ENCODE results near the gene SUGP1. TPM values are rescaled to one million over a fixed set of nuclear protein-coding genes. Genes with fewer than 3 reads are reported as not detected.

The SUGP1 gene
- polyA plus RNA-seq, 3 donors = 17.4 to 38.8 (median 18.1) TPM

DNA sequence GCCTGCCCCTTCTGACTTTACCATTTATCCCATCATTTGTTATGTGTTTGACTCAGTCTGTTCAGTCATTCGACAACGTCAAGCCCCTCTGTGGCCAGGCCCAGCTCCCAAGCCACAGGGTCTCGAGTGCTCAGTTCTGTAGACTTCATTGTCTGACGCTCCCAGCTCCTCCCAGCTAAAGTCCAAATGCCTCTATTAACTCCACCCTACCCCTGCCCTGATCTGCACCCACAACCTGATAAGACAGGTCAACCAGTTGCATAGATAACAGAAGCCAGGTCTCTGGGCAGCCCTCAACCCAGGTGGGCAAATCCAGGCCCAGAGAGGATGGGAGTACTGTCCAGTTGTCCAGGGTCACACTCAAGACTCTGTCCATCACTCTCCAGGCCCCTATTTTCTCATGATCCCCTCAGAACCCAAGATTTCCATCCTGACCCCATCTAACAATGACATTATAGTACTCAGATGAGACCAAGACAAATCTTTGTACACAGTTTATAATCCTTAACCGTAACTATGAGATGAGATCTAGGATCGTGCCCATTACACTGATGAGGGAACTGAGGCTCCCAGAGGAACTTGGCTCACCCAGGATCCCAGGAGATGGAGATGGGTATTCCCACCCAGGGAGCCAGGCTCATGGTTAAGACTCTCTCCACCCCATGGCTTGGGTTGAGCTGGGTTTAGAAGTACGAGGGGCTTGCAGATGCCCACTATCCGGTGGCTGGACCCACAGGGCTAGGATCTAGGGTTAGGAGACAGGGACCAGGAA, 48.3 kb downstream of the SUGP1 start:
- no peaks in the 10 kb centered on the region for H3K4me1 ChIP-seq (ENCODE audit: control insufficient read depth in 1 of 2, insufficient read depth in 2 of 2, low read length in 2 of 2)
- H3K36me3 Mint-ChIP-seq = peaks cover 21 to 28% of the 10 kb centered on the region in 2 donors
- H3K4me1 Mint-ChIP-seq = peaks cover 5% of the 10 kb centered on the region
- WGBS (ENCODE audit: insufficient coverage) = 94% methylated on average over 5 of the region's 8 CpGs
- H3K27me3 ChIP-seq (ENCODE audit: control insufficient read depth in 2 of 2, insufficient read depth in 2 of 2, low read length in 2 of 2) = peaks cover 6 to 20% of the 10 kb centered on the region in 2 donors
- no peak for TF ChIP-seq CTCF (IDR thresholded peaks at IDR 0.05)
- H3K9me3 ChIP-seq (replicated peaks in 1 of 2; ENCODE audit: control insufficient read depth in 1 of 2, insufficient read depth in 1 of 2, low read length in 2 of 2) = no peaks in the 10 kb centered on the region
- DNase-seq = no peak
- H3K27me3 Mint-ChIP-seq (ENCODE audit: low read depth in 3 of 3) = peaks cover 29 to 43% (median 35%) of the 10 kb centered on the region in 3 donors
- H3K27ac Mint-ChIP-seq = peak overlapping the region in 1 of 7 donors; percentile 6
- H2AFZ ChIP-seq (ENCODE audit: insufficient read depth, low read depth, low read length, poor library complexity, severe bottlenecking) = no peak overlapping the region
- H3K79me2 ChIP-seq (ENCODE audit: insufficient read depth, low read length) = no peaks in the 10 kb centered on the region
- peak overlapping the region in 1 of 2 donors; percentile 62 for H3K4me3 Mint-ChIP-seq
- intact Hi-C loops (cut with micrococcal nuclease) = no loop called here
- H3K4me2 ChIP-seq (replicated peaks; ENCODE audit: extremely low read depth, low read length, poor library complexity, severe bottlenecking) = no peak overlapping the region
- no peak overlapping the region for H3K9ac ChIP-seq (ENCODE audit: insufficient read depth, low read length, poor library complexity, severe bottlenecking)
- peaks cover 0 to 10% (median 2%) of the 10 kb centered on the region in 7 donors for H3K9me3 Mint-ChIP-seq
- peaks cover 16 to 22% of the 10 kb centered on the region in 2 donors for H3K36me3 ChIP-seq (replicated peaks in 1 of 2; ENCODE audit: control insufficient read depth in 1 of 2, insufficient read depth in 2 of 2, low read length in 2 of 2)
- no peak overlapping the region for H3K4me3 ChIP-seq (replicated peaks in 1 of 3; ENCODE audit: low read depth in 2 of 3, low read length in 3 of 3)
- H4K20me1 ChIP-seq (ENCODE audit: insufficient read depth, low read length) = no peaks in the 10 kb centered on the region
- no peak overlapping the region for H3K27ac ChIP-seq (ENCODE audit: low read depth in 1 of 2, low read length in 2 of 2)

DNA sequence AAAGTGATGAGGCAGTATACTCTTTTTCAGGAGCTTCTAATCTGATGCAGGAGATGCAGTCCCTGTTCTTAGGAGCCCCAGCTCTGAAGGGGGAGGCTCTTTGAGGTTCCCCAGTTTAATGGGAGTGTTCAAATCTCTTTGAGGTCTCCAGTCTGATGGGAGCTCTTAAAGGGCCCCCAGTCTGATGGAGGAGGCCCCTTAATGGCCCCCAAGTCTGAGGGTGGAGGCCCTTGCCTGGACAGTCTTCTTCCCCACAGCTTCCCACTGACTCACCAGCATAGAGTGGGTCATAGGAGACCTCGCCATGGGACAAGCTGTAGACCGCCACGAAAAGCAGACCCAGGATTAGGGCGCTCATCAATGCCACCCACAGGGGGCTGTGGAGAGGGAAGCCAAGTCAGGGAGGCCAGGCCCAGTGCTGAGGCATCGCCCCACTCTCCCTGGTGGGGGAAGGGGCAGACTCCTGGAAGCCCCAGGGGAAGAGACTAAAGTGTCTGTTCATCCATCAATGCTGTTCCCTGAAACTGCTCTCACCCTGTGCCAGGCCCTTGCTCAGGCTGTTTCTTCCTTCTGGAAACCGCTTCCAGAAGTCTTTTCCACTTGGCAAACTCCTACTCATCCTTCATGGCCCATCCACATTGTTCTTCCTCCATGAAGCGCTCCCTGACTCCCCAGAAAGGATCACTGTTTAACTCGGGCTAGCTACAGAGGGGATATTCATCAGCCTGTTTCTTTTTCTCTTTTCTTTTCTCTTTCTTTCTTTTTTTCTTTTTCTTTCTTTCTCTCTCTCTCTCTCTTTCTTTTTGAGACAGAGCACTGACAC, 49.3 kb downstream of the SUGP1 start:
- Histone ChIP-seq H3K9ac (ENCODE audit: insufficient read depth, low read length, poor library complexity, severe bottlenecking) (no peak overlapping the region), H4K20me1 (ENCODE audit: insufficient read depth, low read length) (no peaks in the 10 kb centered on the region), H3K27ac (ENCODE audit: low read depth in 1 of 2, low read length in 2 of 2) (no peak overlapping the region), H3K79me2 (ENCODE audit: insufficient read depth, low read length) (no peaks in the 10 kb centered on the region), H3K4me1 (ENCODE audit: control insufficient read depth in 1 of 2, insufficient read depth in 2 of 2, low read length in 2 of 2) (no peaks in the 10 kb centered on the region), H3K4me2 (replicated peaks; ENCODE audit: extremely low read depth, low read length, poor library complexity, severe bottlenecking) (no peak overlapping the region), H3K9me3 (replicated peaks in 1 of 2; ENCODE audit: control insufficient read depth in 1 of 2, insufficient read depth in 1 of 2, low read length in 2 of 2) (no peaks in the 10 kb centered on the region), H3K4me3 (replicated peaks in 1 of 3; ENCODE audit: low read depth in 2 of 3, low read length in 3 of 3) (no peak overlapping the region), H2AFZ (ENCODE audit: insufficient read depth, low read depth, low read length, poor library complexity, severe bottlenecking) (no peak overlapping the region), H3K27me3 (ENCODE audit: control insufficient read depth in 2 of 2, insufficient read depth in 2 of 2, low read length in 2 of 2) (peaks cover 6 to 20% of the 10 kb centered on the region in 2 donors), H3K36me3 (replicated peaks in 1 of 2; ENCODE audit: control insufficient read depth in 1 of 2, insufficient read depth in 2 of 2, low read length in 2 of 2) (peaks cover 7 to 12% of the 10 kb centered on the region in 2 donors)
- Mint-ChIP-seq H3K27ac (no peak overlapping the region), H3K9me3 (peaks cover 0 to 12% (median 2%) of the 10 kb centered on the region in 7 donors), H3K36me3 (peaks cover 10 to 17% of the 10 kb centered on the region in 2 donors), H3K4me1 (peaks cover 5% of the 10 kb centered on the region), H3K27me3 (ENCODE audit: low read depth in 3 of 3) (peaks cover 29 to 45% (median 36%) of the 10 kb centered on the region in 3 donors), H3K4me3 (no peak overlapping the region)
- no peak for DNase-seq
- no peak for TF ChIP-seq CTCF (IDR thresholded peaks at IDR 0.05)
- intact Hi-C loops (cut with micrococcal nuclease) = no loop called here
- WGBS (ENCODE audit: insufficient coverage) = 89% methylated on average over 7 of the region's 8 CpGs

Measured in CD14-positive monocyte (primary cell).